HG03354 (cell line): ENCODE results near the gene SERPING1.

Experiments used
- ATAC-seq: cut with Tn5 transposase; IDR thresholded peaks from one replicate; pipeline ENCODE4 v1.9.1; 2021; ENCODE audit warnings: mild to moderate bottlenecking; ENCODE audit not compliant: unreplicated experiment, poor library complexity, severe bottlenecking

SERPING1 gene

GRCh38 chr11:57596266-57596885 is 1.1 kb upstream of the SERPING1 start:
- no peak for ATAC-seq

GRCh38 chr11:57597916-57598830 is 688 bp downstream of the SERPING1 start:
- ATAC-seq: no peak

DNA sequence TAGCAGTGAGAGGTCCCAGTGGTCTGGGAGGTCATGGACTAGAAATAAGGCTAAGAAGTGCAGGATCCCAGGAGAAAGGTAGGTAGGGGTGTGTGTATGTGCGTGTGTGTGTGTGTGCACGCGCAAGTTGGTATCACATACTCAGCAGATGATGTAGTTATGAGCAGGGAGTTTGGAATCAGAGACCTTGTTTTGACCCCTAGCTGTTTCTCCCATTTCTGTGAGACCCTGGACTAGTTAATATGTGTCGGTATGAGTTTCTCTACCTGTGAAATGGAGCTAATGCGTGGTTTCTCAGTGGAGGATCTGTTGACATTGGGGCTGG is 1.3 kb downstream of the SERPING1 start:
- no peak for ATAC-seq

GRCh38 chr11:57599381-57599780 is 1.9 kb downstream of the SERPING1 start:
- no peak for ATAC-seq

DNA sequence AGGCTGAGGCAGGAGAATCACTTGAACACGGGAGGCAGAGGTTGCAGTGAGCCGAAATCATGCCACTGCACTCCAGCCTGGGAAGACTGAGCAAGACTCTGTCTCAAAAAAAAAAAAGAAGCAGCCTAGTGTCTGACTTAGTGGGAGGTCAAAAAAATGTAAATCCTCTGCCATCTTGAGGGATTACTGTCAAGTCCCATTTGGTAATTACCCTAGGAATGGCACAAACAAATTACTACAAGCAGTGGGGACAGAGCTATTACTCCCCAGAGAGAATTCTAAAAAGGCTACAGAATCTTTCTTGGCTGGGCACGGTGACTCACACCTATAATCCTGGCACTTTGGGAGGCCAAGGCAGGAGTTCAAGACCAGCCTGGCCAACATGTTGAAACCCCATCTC is 3.8 kb downstream of the SERPING1 start:
- ATAC-seq: no peak

DNA sequence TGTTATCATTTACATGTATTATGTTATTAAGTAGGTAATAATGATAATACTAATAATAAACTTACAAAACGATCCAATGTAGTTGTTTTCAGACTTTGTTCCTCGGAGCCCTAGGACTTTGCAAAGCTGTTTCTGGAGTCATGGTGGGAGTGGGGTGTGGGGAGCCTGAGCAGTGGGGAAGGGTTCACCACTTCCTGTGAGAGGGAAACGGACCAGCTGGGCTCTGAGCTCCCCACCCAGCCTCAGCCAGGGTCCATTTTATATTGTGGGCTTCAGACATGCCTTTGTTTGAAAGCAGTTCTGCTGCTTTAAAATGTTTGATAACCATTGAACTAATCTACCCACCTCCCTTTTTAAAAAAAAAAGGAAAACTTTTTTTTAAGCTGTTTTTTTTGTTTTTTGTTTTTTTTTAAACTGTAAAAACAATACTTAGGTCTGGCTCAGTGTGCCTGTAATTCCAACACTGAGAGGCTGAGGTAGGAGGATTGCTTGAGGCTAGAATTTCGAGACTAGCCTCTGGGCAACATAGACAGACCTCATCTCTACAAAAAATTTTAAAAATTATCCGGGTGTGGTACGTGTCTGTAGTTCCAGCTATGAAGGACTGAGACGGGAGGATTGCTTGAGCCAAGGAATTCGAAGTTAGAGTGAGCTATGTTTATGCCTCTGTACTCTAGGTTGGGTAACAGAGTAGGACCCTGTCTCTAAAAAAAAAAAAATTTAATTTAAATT is 7.0 kb downstream of the SERPING1 start:
- ATAC-seq: no peak

- ATAC-seq: no peak
Observed at GRCh38 chr11:57605028-57605420, 7.5 kb downstream of the SERPING1 start.

DNA sequence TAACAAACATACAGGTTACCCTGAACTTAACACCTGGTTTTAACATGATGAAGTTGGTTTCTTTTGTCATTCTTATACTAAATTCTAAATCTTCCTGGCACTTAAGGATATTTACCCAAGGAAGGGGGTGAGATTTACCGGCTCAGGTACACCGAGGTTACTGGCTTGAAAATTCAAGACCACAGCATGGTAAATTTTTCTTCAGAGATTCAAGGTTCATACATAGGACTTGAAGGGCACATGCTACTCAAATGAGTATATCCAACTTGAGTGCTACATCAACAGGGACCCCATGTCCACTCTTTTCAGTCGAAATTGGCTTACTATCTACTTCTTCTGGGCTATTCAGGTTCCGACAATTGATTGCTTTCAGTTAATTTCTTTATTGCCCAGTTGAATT is 12.7 kb downstream of the SERPING1 start:
- ATAC-seq: no peak

- ATAC-seq: no peak
Observed at GRCh38 chr11:57614234-57614772, 16.8 kb downstream of the SERPING1 start.

DNA sequence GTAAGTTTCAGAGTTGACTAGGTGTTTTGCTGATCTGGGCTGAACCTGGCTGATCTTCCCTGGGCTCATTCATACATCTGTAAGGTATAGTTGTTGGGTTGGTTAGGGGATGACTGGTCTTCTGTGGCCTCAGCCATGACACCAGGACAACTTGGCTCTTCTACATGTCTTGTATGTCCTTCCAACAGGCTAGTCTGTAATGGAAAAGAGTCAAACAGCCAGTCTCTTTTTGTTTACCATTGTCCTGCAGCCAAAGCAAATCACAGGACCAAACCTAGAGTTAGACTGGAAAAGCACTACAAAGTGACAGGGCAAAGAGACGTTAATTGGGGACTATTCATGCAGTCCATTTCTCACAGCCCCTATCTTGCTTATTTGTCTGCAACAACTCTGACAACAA is 17.8 kb downstream of the SERPING1 start:
- ATAC-seq: no peak

GRCh38 chr11:57616595-57616994 is 19.1 kb downstream of the SERPING1 start:
- no peak for ATAC-seq

GRCh38 chr11:57618438-57618837 is 21.0 kb downstream of the SERPING1 start:
- ATAC-seq: no peak

GRCh38 chr11:57619331-57619730 is 21.8 kb downstream of the SERPING1 start:
- no peak for ATAC-seq

DNA sequence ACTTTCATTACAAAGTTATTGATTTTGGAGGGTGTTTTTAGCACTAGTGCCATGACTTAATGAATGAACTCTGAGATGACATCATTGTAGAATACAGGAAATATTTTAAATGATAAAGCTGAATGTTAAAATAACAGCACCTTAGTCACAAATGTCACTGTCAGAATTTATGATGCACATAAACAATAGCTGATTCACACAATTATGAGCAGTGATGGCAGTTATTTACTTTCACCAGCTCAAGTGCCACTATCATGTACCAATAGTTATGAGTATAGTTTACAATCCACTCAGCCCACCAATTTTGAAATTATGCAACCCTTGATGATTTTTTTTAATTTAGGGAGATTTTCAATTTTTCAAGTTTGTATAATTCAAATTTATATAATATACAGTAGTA is 23.0 kb downstream of the SERPING1 start:
- ATAC-seq: no peak

DNA sequence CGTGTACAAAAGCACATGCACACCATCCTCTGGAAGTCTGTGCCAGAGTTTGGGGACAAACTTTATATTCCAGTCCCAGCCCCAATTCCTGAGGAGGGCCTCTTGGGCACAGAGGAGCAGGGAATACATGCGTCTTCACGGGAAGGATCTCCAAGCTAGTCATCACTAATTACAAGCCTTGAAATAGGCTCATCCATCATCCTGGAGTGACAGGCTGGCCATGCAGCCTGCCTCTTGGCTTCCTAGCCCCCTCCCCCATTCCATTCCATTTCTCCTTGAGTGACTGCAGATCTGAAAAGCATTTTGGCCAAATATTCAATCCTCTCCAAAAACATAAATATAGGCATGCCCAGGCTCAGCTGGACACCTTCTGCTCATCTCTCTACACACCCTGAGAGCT is 24.8 kb downstream of the SERPING1 start:
- no peak for ATAC-seq

DNA sequence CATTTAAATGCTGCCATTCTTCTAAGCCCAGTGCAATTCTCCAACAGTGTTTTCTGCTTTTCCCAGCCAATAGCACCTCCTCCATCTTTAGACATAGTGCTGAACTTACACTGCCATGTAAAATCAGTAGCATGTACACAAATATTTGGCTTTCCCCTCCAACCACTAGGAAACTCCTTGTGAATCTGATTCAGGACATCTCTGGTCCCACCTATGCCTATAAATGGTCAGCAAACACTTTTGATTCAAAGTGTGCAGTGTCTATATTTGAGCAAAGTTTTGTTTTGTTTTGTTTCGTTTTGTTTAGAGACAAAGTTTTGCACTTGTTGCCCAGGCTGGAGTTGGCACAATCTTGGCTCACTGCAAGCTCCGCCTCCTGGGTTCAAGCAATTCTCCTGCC is 27.4 kb downstream of the SERPING1 start:
- ATAC-seq: no peak

GRCh38 chr11:57626895-57627294 is 29.4 kb downstream of the SERPING1 start:
- no peak for ATAC-seq

DNA sequence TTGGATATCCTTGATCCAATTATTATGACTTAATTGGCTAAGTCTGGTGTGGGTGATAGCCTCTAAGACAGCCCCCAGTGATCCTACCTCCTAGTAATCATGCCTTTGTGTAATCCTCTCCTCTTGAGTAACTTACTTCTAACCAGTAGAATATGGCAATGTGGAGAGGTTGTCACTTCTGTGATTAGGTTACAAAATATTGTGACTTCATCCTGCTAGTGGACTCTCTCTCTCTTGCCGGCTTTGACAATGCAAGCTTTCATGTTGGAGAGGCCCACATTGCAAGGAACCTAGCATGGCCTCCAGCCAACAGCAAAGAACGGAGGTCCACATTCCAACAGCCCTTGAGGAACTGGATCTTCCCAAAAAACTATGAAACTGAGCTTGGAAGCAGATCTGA is 32.7 kb downstream of the SERPING1 start:
- no peak for ATAC-seq

DNA sequence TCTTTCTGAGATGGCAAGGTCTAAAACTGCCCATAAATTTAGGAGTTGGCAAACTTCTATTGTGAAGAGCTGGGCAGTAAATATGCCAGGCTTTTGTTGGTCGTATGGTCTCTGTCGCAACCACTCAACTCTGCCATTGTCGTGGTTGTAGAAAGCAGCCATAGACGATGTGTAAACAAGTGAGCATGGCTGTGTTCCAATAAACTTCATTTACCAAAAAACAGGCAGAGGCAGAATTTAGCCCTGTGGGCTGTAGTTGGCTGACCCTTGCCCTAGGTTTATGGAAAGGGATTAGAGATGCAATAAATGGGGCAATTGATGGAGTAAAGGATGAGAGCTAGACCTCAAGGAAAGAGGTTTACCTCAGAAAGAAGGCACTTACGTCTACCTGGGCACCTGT is 34.6 kb downstream of the SERPING1 start:
- ATAC-seq: no peak

GRCh38 chr11:57633394-57634070 is 36.0 kb downstream of the SERPING1 start:
- no peak for ATAC-seq
